Mesothelial cell of epicardium (in vitro differentiated cells): ENCODE measurements around the gene NR2C1. TPM values are rescaled to one million over a fixed set of nuclear protein-coding genes. Genes with fewer than 3 reads are reported as not detected.
A peak's percentile ranks its signal among the peaks of the same experiment; 100 is the strongest.

Source experiments
- DNase-seq, 2 experiments: peaks; one replicate each; pipeline ENCODE4 v3.0.0; 2021; ENCODE audit warnings: low spot score in 2 of 2; ENCODE audit not compliant: unreplicated experiment in 2 of 2
- H3K27ac Mint-ChIP-seq: 2 replicates; pipeline ENCODE4 v1.8.0; 2021; ENCODE audit warnings: mixed read lengths
- H3K27me3 Mint-ChIP-seq: 2 replicates; pipeline ENCODE4 v1.8.0; 2021; ENCODE audit warnings: low read depth, mixed read lengths
- H3K36me3 Mint-ChIP-seq: 2 replicates; pipeline ENCODE4 v1.8.0; 2021; ENCODE audit warnings: mixed read lengths
- H3K4me1 Mint-ChIP-seq: 2 replicates; pipeline ENCODE4 v1.8.0; 2021; ENCODE audit warnings: mixed read lengths
- H3K4me3 Mint-ChIP-seq: 2 replicates; pipeline ENCODE4 v1.8.0; 2021; ENCODE audit warnings: mild to moderate bottlenecking, moderate library complexity, mixed read lengths
- H3K9me3 Mint-ChIP-seq: 2 replicates; pipeline ENCODE4 v1.8.0; 2021; ENCODE audit warnings: mixed read lengths
- CTCF ChIP-seq: fragments of 200-600 bp; sonication (generic); IDR thresholded peaks from one replicate; pipeline ENCODE4 v1.5.0; 2021; ENCODE audit warnings: antibody characterized with exemption; ENCODE audit not compliant: unreplicated experiment
- total RNA-seq: library from RNA; stranded (reverse); gene quantifications from 3 replicates; pipeline ENCODE4 v1.2.1, GENCODE V29; 2021

NR2C1 gene
- total RNA-seq, 1 donor from 2014 or later: 52.4 TPM

- peak overlapping the region; percentile 88 for H3K27ac Mint-ChIP-seq
- H3K4me3 Mint-ChIP-seq: no peak overlapping the region
- H3K27me3 Mint-ChIP-seq: no peaks in the 10 kb centered on the region
- TF ChIP-seq CTCF: no peak
- peaks cover 18% of the 10 kb centered on the region for H3K4me1 Mint-ChIP-seq
- H3K9me3 Mint-ChIP-seq: no peaks in the 10 kb centered on the region
- no peak for DNase-seq
- peaks cover 3% of the 10 kb centered on the region for H3K36me3 Mint-ChIP-seq
These were observed 10.5 kb upstream of the NR2C1 start for GRCh38 chr12:95083938-95084337.

DNA sequence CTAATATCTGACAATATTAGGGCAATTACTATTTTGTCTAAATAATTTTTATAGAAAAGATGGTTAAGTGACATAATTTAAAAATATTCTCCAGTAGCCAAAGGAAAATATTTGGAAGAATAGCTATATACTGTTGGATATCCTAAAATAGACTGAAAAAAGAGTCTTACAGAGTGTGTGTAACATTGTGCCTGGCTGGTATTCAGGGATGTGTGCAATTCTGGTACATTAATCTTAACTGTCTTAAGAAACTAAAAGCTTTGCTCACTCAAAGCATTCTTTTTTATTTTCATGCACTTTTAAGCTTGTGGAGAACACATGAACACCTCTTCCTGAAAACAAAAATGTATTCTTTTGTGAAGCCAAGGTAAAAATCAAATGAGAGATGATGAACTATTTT is 10.1 kb upstream of the NR2C1 start:
- Mint-ChIP-seq H3K4me3 (no peak overlapping the region), H3K4me1 (peaks cover 18% of the 10 kb centered on the region), H3K9me3 (no peaks in the 10 kb centered on the region), H3K36me3 (peaks cover 3% of the 10 kb centered on the region), H3K27me3 (no peaks in the 10 kb centered on the region), H3K27ac (peak overlapping the region; percentile 88)
- TF ChIP-seq CTCF: no peak
- DNase-seq: no peak

DNA sequence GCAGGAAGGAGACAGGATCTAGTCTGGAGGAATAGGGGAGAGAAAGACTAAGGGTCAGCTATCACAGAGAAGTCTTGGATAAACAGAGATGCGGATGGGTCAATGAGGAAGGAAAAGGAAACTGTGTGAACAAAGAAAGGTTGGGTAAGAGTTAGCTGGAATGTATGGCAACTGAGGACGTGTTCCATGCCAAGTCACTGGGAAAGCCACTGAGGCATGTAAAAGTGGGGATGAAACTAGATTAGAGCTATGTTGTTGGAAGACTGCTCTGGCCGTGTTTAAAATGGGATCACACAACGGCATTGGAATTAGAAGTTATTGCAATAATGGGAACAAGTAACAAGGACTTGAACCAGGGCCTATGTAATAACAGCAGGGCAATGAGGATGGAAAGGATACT is 3.9 kb upstream of the NR2C1 start:
- no peak for TF ChIP-seq CTCF
- H3K36me3 Mint-ChIP-seq: no peaks in the 10 kb centered on the region
- no peak overlapping the region for H3K27ac Mint-ChIP-seq
- H3K27me3 Mint-ChIP-seq: no peaks in the 10 kb centered on the region
- no peak overlapping the region for H3K4me3 Mint-ChIP-seq
- no peaks in the 10 kb centered on the region for H3K9me3 Mint-ChIP-seq
- DNase-seq: no peak
- peaks cover 4% of the 10 kb centered on the region for H3K4me1 Mint-ChIP-seq

- no peak overlapping the region for H3K4me3 Mint-ChIP-seq
- no peak overlapping the region for H3K27ac Mint-ChIP-seq
- no peak for DNase-seq
- no peaks in the 10 kb centered on the region for H3K9me3 Mint-ChIP-seq
- no peaks in the 10 kb centered on the region for H3K36me3 Mint-ChIP-seq
- no peaks in the 10 kb centered on the region for H3K27me3 Mint-ChIP-seq
- no peak for TF ChIP-seq CTCF
- H3K4me1 Mint-ChIP-seq: peaks cover 4% of the 10 kb centered on the region
These were observed 1.3 kb upstream of the NR2C1 start for GRCh38 chr12:95074766-95075165.

DNA sequence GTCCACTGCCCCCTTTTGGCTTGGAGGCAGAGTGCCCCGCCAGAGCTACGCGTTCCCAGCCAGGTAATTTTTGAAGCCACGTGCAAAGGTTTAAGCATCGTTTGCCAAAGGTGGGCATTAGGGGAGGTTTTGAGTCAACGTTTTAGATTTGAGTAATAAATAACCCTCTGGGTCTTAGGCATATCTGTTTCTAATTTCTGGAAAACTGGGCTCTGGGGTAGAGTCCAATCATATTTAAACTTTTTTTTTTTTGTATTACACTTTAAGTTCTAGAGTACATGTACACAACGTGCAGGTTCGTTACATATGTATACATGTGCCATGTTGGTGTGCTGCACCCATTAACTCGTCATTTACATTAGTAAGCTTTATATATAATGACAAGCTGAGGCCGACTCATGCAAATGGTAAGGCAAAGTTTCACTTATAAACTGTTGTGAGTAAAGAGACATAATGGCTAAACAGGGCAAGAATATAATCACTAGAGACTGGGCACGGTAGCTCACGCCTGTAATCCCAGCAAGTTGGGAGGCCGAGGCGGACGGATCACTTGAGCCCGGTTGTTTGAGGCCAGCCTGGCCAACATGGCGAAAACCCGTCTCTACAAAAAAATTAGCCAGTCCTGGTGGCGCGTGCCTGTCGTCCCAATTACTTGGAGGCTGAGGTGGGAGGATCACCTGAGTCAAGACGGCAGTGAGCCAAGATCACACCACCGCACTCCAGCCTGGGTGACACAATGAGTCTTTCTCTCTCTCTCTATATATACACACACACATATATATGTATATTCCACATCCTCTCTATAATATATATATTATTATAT is 491 bp upstream of the NR2C1 start:
- Mint-ChIP-seq H3K4me3 (peak overlapping the region; percentile 98), H3K27me3 (no peaks in the 10 kb centered on the region), H3K4me1 (peaks cover 4% of the 10 kb centered on the region), H3K9me3 (no peaks in the 10 kb centered on the region), H3K27ac (peak overlapping the region; percentile 94), H3K36me3 (no peaks in the 10 kb centered on the region)
- DNase-seq: no peak
- TF ChIP-seq CTCF: peak; percentile 58
